Panc1 (cell line): ENCODE measurements around the gene FAM117A.

ENCODE experiments used
- POLR2AphosphoS5 ChIP-seq: IDR thresholded peaks from 2 replicates; pipeline ENCODE4 v1.6.1; 2012; ENCODE audit warnings: mild to moderate bottlenecking, low read depth, low read length, moderate library complexity
- SIN3A ChIP-seq: IDR thresholded peaks from 2 replicates; pipeline ENCODE4 v1.6.1; 2012; ENCODE audit warnings: low read depth, mild to moderate bottlenecking, low read length, moderate library complexity, borderline replicate concordance; ENCODE audit not compliant: insufficient read depth
- TF ChIP-seq, protein P1 (sequence below): fragments of 450-650 bp; IDR thresholded peaks from 2 replicates; pipeline ENCODE4 v1.5.1; 2017; ENCODE audit warnings: mild to moderate bottlenecking
- TF ChIP-seq, protein P2 (sequence below), 2 experiments: IDR thresholded peaks; 2 replicates each; pipeline ENCODE4 v1.6.1; 2011 to 2012; ENCODE audit warnings: low read depth in 2 of 2, control low read depth in 1 of 2, low read length in 1 of 2, mild to moderate bottlenecking in 1 of 2, moderate library complexity in 1 of 2; ENCODE audit not compliant: insufficient read depth in 1 of 2

DNA sequence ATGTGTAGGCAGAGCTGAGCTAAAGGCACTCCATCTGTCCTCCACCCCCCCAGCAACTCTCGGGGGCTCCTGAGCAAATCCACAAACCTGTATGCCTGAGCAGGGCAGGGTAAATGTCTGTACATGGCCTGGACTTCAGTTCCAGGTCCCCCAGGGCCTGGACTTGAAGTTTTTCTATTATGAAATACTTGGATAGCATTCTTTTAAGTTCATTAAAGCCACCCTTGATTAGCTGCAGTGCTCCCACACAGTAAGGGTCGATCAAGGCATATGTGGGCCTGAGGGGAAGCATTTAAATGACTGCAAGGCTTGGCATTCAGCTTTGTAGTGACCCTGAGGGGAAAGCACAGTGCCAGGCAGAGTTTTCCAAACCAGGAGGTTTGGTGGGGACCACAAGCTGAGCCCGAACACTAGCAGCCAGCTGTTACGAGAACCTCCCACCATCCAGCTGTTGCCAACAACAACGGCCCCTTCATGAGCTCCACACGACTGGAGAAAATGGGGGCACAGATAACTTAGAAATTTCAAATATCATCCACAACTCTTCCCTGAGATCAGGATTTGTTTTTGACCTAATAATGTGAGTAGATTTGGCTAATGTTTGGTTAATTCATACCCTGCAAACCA is 6.7 kb downstream of the FAM117A start:
- TF ChIP-seq, protein P1, sequence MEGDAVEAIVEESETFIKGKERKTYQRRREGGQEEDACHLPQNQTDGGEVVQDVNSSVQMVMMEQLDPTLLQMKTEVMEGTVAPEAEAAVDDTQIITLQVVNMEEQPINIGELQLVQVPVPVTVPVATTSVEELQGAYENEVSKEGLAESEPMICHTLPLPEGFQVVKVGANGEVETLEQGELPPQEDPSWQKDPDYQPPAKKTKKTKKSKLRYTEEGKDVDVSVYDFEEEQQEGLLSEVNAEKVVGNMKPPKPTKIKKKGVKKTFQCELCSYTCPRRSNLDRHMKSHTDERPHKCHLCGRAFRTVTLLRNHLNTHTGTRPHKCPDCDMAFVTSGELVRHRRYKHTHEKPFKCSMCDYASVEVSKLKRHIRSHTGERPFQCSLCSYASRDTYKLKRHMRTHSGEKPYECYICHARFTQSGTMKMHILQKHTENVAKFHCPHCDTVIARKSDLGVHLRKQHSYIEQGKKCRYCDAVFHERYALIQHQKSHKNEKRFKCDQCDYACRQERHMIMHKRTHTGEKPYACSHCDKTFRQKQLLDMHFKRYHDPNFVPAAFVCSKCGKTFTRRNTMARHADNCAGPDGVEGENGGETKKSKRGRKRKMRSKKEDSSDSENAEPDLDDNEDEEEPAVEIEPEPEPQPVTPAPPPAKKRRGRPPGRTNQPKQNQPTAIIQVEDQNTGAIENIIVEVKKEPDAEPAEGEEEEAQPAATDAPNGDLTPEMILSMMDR, result no peak
- TF ChIP-seq POLR2AphosphoS5, result no peak
- no peak for TF ChIP-seq SIN3A
- TF ChIP-seq, protein P2, sequence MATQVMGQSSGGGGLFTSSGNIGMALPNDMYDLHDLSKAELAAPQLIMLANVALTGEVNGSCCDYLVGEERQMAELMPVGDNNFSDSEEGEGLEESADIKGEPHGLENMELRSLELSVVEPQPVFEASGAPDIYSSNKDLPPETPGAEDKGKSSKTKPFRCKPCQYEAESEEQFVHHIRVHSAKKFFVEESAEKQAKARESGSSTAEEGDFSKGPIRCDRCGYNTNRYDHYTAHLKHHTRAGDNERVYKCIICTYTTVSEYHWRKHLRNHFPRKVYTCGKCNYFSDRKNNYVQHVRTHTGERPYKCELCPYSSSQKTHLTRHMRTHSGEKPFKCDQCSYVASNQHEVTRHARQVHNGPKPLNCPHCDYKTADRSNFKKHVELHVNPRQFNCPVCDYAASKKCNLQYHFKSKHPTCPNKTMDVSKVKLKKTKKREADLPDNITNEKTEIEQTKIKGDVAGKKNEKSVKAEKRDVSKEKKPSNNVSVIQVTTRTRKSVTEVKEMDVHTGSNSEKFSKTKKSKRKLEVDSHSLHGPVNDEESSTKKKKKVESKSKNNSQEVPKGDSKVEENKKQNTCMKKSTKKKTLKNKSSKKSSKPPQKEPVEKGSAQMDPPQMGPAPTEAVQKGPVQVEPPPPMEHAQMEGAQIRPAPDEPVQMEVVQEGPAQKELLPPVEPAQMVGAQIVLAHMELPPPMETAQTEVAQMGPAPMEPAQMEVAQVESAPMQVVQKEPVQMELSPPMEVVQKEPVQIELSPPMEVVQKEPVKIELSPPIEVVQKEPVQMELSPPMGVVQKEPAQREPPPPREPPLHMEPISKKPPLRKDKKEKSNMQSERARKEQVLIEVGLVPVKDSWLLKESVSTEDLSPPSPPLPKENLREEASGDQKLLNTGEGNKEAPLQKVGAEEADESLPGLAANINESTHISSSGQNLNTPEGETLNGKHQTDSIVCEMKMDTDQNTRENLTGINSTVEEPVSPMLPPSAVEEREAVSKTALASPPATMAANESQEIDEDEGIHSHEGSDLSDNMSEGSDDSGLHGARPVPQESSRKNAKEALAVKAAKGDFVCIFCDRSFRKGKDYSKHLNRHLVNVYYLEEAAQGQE (IDR thresholded peaks at IDR 0.05; ENCODE audit: insufficient read depth in 1 of 2, low read depth in 2 of 2, low read length in 1 of 2), result no peak
